Stimulated activated CD8-positive, alpha-beta memory T cell treated with anti-CD3 and anti-CD28 coated beads, Interleukin-4, amount 100 ng/mL, for 4 hours (primary cell): ENCODE data around the gene PIH1D1.

Experiments used
- DNase-seq, 2 donors: peaks; one replicate each; pipeline ENCODE4 v3.0.0-alpha.2; 2020; ENCODE audit warnings: low read depth in 2 of 2, low spot score in 1 of 2

The PIH1D1 gene

DNA sequence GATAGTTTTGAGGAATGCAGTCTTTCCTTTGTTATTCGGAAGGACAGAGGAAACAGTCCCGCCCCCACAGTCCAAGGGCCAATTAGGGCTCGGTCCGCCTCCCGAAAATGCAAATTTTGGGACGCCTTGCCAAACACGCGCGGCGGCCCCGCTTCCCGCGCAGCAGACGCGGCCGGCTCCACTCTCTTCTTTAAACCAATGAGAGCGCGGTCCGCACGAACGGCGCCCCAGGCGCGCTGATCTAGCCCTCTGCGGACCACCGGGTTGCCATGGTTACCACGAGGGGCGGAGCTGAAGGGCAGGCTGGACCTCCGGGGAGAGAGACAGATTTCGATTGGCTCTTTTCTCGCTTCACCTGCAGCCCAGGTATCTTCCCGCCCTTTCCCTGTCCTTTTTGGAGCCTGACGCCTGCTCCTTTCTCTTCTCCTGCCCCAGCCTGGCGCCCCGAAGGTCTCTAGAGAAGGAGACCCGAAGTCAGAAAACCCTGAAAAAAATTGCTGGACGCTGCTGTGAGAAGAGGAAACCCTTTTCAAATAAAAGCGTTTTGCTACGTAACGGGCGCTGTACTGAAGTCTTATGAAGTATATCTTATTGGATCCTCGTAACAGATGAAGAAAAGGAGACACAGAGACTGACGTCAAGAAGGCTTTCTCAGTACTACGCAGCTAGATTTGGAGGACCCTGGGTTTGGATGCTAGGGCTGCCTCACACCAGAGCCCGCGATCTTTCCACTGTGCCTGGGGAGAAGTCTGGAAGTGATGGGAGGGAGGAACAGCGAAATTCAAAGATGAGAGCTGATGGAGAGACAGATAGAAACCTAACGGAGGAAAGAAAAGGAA lies 30.4 kb downstream of the PIH1D1 start:
- DNase-seq, result no peak

GRCh38 chr19:49420227-49420626 lies 31.4 kb downstream of the PIH1D1 start:
- no peak for DNase-seq

- no peak for DNase-seq
Observed at GRCh38 chr19:49419173-49419572, 32.4 kb downstream of the PIH1D1 start.

GRCh38 chr19:49418511-49418910 lies 33.1 kb downstream of the PIH1D1 start:
- no peak for DNase-seq

GRCh38 chr19:49417088-49417487 lies 34.5 kb downstream of the PIH1D1 start:
- no peak for DNase-seq

- DNase-seq, result no peak
Observed at GRCh38 chr19:49415810-49416200, 35.8 kb downstream of the PIH1D1 start.

DNA sequence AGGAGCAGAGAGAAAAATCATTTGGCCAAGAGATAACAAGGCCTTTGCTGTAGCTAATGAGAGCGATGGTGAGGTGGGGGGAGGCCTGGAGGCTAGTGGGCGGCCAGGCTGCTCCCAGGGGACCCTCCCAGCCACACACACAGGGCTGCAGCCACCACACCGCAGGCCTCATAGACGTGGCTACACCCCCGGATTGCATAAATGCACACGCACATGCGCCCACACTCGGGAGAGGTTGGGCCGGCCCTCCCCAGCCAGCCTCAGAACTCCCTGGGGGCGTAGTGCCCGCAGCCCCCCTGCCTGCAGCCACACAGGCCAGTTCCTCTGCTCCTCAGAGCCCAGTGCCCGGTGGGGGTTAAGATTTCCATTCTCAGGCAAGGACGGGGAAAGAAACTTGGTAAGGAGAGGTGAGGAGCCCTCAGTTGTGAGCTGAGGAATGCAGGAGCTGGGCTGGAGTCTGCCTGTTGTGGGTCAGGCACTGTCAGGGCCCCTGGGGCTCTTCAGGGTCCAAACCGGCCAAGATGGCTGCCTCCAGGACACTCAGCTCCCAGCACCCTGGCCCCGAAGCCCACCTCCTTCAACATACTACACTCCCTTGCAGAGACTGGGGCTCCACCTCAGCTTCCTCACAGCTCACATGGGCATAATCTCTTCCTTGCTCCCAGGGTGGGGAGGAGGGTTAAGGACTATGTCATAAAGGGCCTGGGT lies 36.4 kb downstream of the PIH1D1 start:
- no peak for DNase-seq

DNA sequence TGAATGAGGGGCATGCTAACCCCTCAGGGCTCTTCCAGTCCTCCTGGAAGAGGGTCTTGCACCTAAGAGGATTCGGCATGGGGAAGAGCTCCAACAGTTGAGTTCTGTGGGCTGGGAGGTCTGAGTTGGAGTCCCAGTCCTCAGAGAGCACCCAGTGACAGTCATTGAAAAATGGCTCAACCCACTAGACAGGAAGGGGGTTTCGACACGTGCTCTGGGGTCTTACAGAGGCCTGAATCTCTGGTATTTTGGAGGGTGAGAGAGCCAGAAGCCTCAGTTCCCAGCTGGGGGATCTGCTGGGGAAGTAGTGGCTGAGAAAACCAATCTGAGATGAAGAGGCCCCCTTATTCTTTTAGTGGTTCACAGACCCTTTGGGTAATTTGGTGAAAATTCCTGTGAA lies 37.4 kb downstream of the PIH1D1 start:
- no peak for DNase-seq

- DNase-seq, result no peak
Observed at GRCh38 chr19:49413348-49413747, 38.3 kb downstream of the PIH1D1 start.

- DNase-seq, result no peak
Observed at GRCh38 chr19:49411681-49412326, 39.8 kb downstream of the PIH1D1 start.

GRCh38 chr19:49409441-49410029 lies 42.1 kb downstream of the PIH1D1 start:
- DNase-seq, result no peak

- no peak for DNase-seq
Observed at GRCh38 chr19:49408816-49409440, 42.7 kb downstream of the PIH1D1 start.

DNA sequence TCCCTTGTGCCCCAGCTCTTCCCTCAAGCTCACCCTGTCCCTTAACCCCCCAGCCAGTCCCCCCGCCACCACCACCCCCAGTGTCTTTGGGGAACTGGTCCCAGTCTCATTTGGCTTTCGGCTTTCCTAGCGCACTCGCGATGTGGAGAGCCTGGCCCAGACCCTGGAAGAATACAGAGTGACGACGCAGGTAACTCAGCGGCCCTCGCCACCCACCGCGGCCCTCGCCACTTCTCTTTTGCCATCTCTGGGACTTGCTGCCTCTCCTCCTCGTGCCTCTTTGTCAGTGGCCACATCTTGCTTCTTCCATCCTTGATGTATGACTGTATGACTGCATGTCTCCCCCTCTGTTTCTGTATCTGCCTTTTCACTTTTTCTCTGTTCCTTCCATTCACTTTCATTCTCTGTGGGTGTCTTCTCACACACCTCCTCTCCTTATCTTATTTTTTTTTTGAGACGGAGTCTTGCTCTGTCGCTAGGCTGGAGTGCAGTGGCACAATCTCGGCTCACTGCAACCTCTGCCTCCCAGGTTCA lies 44.1 kb downstream of the PIH1D1 start:
- DNase-seq, result no peak

DNA sequence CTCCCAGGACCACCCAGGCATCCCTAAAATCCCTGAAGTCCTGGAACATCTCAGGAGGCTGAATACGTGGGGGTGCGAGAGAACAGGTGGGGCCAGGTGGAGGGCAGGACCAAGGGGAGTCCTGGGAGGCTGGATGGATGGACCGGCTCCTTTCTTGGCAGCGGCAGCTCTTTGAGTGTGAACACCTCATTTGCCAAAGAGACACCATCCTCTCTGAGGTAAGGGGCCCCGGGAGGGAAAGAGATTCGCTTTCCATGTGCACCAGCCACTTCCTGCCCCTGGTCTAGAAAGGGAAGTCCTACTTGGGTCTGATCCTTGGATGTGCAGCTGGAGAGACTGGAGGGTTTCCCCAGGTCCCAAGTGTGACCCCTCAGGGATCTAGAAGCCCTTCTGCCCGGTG lies 44.5 kb downstream of the PIH1D1 start:
- DNase-seq, result no peak

DNA sequence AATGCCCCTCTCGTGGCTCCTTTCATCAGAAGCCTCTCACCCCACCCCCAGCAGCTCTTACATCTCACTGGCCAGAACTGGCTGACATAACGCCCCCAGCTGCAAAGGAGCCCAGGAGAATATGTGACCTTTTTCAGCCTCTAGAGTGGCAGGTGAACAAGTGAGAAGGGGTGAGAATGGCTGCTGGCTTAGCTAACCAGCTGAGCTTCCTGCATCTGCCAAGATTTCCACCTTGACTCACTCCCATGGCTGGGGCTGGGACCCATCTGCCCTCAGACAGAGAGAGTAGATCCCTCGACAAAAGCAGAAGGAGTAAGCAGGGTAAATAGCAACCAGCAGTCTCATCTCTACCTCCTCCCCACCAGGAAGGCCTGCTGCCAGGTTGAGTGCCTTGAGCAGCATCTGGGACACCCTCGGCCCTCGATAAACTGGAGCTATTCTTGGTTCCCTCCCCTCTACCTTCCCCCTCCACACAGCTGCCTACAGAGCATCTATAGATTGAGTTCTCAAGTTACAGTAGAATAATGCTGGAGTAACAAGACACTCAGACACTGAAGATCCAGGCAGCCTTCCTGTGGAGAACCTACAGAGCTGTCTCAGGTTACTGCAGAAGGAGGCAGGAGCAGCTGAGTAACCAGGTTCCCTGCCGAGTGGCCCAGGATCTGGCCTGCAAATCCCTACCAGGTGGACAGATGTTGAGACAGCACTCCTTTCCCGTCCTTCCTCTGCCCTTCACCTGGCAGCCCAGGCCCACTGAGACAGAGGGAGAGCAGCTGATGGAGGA lies 48.0 kb downstream of the PIH1D1 start:
- no peak for DNase-seq

DNA sequence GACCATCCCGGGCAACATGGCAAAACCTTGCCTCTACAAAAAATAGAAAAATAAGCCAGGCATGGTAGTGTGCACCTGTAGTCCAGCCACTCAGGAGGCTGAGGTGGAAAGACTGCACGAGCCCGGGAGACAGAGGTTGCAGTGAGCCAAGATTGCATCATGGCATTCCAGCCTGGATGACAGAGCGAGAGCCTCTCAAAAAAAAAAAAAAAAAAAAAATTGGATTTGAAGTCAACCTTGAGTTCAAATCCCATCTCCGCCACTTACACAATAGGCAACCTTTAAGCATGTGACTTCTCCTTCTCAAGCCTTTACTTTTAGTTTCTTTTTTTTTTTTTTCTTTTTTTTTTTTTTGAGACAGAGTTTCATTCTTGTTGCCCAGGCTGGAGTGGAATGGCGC lies 51.6 kb downstream of the PIH1D1 start:
- no peak for DNase-seq

DNA sequence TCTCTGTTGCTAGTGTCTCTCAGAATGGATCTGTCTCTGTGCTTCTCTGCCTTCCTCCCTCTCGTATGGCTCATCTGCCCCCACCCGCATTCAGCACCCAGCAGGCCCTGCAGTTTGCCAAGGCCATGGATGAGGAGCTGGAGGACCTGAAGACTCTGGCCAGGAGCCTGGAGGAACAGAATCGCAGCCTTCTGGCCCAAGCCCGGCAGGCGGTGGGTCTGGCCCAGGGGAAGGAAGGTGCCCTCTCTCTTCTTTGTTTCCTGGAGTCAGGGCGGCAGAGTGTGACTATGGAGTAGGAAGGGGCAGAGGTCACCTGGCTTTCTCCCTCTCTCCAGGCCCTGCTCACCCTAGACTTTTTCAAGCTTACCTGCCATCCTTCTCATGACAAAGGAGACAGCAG lies 52.7 kb downstream of the PIH1D1 start:
- DNase-seq, result no peak

DNA sequence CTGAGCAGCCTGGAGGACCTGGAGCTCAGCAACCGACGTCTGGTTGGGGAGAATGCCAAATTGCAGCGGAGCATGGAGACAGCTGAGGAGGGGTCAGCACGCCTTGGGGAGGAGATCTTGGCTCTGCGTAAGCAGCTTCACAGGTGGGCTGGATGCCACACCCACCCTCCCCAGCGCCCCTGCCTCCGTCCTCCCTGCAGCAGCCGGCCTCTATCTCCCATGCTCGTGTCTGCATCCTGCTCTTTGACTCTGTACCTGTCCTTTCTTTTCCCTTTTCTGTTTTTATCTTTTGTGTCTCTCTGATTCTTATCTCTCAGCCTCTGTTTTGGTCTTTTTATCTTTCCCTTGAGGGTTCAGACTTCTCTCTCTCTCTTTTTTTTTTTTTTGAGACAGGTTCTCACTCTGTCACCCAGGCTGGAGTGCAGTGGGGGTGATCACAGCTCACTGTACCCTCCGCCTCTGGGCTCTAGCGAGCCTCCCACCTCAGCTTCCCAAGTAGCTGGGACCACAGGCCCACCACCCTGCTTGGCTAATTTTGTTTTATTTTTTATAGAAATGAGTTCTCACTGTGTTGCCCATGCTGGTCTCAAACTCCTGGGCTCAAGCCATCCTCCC lies 53.5 kb downstream of the PIH1D1 start:
- no peak for DNase-seq

- no peak for DNase-seq
Observed at GRCh38 chr19:49396738-49397505, 54.7 kb downstream of the PIH1D1 start.
